NCI-H128 (cell line): ENCODE results near the gene CRIP1.

ENCODE experiments used
- DNase-seq: peaks from one replicate; lab custom pipeline; 2025; ENCODE audit not compliant: unreplicated experiment; lab: John Stamatoyannopoulos, UW

The CRIP1 gene

GRCh38 chr14:105486163-105486973 lies at the start of gene CRIP1:
TSS of gene CRIP1 (plus strand) at chr14:105486886. CDS start at chr14:105487260, 374 bp downstream.
- DNase-seq = no peak

- DNase-seq = no peak
Observed at GRCh38 chr14:105436891-105437722, 49.6 kb upstream of the CRIP1 start.

- DNase-seq = no peak
Observed at GRCh38 chr14:105437723-105438500, 48.8 kb upstream of the CRIP1 start.

GRCh38 chr14:105439179-105439578 lies 47.5 kb upstream of the CRIP1 start:
- no peak for DNase-seq

GRCh38 chr14:105439710-105440553 lies 46.8 kb upstream of the CRIP1 start:
- DNase-seq = no peak

- DNase-seq = no peak
Observed at GRCh38 chr14:105440554-105440900, 46.2 kb upstream of the CRIP1 start.

GRCh38 chr14:105440992-105441391 lies 45.7 kb upstream of the CRIP1 start:
- DNase-seq = no peak

- no peak for DNase-seq
Observed at GRCh38 chr14:105442125-105442524, 44.6 kb upstream of the CRIP1 start.

- no peak for DNase-seq
Observed at GRCh38 chr14:105442834-105443233, 43.9 kb upstream of the CRIP1 start.

- DNase-seq = no peak
Observed at GRCh38 chr14:105444859-105445258, 41.8 kb upstream of the CRIP1 start.

- no peak for DNase-seq
Observed at GRCh38 chr14:105445290-105445689, 41.4 kb upstream of the CRIP1 start.

GRCh38 chr14:105445901-105446845 lies 40.5 kb upstream of the CRIP1 start:
- DNase-seq = no peak

- no peak for DNase-seq
Observed at GRCh38 chr14:105446971-105447370, 39.7 kb upstream of the CRIP1 start.

GRCh38 chr14:105447651-105448640 lies 38.7 kb upstream of the CRIP1 start:
- DNase-seq = no peak

- DNase-seq = no peak
Observed at GRCh38 chr14:105448706-105449111, 38.0 kb upstream of the CRIP1 start.

- no peak for DNase-seq
Observed at GRCh38 chr14:105449276-105450122, 37.2 kb upstream of the CRIP1 start.

- DNase-seq = no peak
Observed at GRCh38 chr14:105450123-105450505, 36.6 kb upstream of the CRIP1 start.
